ENCODE results near the gene WDR76. TPM values are rescaled to one million over a fixed set of nuclear protein-coding genes. Genes with fewer than 3 reads are reported as not detected.
"Not testable (repeated sequence)": the region's sequence is repeated elsewhere in the genome, so short reads cannot be mapped to it uniquely, and the experiment has no call there.

The WDR76 gene
- total RNA-seq, 1 donor from 2014 or later = 61.4 TPM

DNA sequence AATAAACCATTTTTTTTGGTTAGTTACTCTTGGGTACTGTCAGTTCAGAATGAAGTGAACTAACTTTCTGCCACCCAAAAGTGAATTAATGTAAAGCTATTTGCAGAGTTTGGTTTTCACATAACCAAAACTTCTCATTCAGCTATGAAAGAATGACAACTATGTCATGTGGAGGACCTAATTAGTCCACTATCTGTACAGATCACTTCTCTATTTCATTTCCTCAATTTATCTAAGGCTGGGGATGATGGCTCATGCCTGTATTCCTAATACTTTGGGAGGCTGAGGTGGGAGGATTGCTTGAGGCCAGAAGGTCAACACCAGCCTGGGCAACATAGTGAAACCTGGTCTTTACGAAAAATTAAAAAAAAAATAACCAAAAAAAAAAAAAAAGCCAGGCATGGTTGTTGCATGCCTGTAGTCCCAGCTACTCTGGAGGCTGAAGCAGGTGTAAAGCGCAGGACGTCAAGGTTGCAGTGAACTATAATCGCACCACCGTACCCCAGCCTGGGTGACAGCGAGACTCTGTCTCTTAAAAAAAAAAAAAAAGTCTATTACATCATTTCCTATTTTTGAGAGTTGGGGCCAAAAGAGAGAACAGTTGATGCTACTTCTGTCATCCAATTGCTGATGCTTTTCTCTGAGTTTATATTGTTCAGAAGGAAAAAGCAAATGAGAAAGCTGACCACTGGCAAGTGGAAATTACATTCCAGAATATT lies 17.7 kb upstream of the WDR76 start:
- intact Hi-C loops (cut with micrococcal nuclease) = no loop called here

DNA sequence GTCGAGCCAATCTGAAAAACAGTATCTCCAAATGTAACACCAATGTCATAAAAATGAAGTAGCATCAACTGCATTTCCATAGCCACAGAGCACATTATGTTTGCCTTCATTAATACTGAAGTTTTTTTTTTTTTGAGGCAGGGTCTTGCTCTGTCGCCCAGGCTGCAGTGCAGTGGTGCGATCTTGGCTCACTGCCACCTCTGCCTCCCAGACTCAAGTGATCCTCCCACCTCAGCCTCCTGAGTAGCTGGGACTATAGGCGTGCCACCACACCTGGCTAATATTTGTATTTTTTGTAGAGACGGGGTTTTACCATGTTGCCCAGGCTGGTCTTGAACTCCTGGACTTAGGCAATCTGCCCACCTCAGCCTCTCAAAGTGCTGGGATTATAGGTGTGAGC lies 11.7 kb upstream of the WDR76 start:
- intact Hi-C loops (cut with micrococcal nuclease) = not testable (repeated sequence)

DNA sequence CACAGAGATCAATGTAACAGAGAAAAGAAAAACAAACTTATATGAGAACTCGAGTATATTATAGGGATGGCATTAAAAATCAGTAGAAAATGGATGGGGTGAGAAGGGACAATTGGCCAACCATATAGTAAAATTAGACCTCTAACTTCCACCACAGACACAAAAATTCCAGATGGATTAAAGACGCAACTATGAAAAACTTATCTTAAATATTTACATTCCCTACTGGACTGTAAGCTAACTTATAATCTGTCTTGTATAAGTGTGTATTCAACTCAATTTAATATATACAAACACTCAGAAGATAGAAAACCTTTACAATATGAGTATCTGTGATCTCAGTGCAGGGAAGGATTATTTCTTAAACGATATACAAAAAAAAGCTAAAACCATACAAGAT lies 5.3 kb upstream of the WDR76 start:
- intact Hi-C loops (cut with micrococcal nuclease) = loop anchor here (10.0 kb wide), 5 partner anchors 307 to 1547 kb away; partner anchors contain the start of genes CCNDBP1, EIF3J, GANC and MAP1A

DNA sequence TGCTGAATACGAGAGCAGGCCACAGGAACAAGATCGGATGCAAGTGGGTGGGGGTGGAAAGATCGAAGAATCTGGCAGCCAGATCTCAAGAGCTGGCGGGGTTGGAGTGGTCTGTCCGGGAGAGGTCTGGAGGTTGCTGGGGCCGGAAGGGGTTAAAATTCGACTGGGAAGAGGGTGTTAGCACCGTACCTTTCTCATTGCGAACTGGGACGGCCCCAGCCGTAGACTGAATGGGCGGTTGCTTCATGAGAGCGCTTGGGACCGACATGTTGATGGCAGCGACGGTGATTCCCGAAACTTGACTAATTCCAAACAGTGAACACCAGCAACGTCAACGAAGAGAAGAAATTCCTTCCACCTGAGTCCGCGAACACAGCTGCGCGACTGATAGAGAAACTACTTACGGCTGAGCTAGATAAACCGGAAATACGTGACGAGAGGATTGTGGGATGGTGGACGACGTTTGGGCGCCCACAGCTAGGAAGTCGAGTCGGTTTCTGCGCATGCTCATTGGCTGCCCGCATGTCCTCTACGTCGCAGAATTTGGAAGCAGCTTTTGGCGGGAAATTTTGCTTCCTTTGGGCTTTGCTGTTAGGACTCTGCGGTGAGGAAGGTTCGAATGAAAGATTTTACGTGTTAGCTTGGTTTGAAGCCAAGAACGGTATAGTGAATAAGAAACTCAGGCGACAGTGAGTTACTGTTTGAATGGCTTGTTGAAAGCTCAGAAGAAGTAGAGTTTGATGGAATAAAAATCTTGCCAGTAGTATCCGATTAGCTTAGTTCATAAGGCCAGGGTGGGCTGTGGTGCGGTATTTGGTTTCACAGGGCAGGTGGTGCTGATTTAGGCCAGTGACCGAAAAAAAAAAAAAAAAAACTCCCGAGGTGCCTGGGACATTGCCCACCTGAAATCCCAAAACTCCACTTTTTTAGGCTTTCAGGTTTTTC lies 2.2 kb upstream of the WDR76 start, which contains the start of gene MFAP1:
MFAP1 (minus strand) TSS at position 389 of the 945 bp plus-strand sequence; CDS start at position 268, 121 bp downstream.
- intact Hi-C loops (cut with micrococcal nuclease) = loop anchor here (1.0 to 10.0 kb wide), 13 partner anchors 24 to 1550 kb away; partner anchors contain the start of genes CCNDBP1, CTDSPL2, EIF3J and GANC

DNA sequence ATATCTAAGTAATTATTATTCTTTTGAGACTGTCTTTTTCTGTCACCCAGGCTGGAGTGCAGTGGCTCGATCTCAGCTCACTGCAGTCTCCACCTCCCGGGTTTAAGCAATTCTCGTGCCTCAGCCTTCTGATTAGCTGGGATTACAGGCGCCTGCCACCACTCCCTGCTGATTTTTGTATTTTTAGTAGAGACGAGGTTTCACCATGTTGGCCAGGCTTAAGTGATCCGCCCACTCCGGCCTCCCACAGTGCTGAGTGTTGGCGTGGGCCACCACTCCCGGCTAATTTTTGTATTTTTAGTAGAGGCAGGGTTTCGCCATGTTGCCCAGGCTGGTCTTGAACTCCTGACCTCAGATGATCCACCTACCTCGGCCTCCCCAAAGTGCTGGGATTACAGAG lies 1.5 kb upstream of the WDR76 start:
- intact Hi-C loops (cut with micrococcal nuclease) = loop anchor here (2.0 to 10.0 kb wide), 8 partner anchors 311 to 1551 kb away; partner anchors contain the start of genes CCNDBP1, CTDSPL2, EIF3J and GANC

DNA sequence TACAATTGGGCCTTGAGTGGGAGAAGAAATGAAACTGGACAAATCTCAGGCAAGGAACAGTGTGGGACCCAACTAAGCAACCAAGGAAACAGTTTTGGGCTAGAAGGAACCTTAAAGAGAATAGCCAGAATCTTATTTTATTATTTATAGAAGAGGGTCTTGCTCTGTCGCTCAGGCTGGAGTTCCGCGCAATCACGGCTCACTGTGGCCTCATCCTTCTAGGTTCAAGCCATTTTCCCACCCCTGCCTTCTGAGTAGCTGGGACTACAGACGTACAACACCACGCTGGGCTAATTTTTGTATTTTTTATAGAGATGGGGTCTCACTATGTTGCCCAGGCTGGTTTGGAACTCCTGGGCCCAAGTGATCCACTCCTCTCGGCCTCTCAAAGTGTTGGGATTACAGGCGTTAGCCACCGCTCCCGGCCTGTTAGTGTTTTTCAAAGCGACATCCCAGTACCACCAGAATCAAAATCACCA lies 734 bp upstream of the WDR76 start:
- intact Hi-C loops (cut with micrococcal nuclease) = loop anchor here (5.0 to 10.0 kb wide), 7 partner anchors 311 to 1551 kb away; partner anchors contain the start of genes CCNDBP1, CTDSPL2, EIF3J and GANC

DNA sequence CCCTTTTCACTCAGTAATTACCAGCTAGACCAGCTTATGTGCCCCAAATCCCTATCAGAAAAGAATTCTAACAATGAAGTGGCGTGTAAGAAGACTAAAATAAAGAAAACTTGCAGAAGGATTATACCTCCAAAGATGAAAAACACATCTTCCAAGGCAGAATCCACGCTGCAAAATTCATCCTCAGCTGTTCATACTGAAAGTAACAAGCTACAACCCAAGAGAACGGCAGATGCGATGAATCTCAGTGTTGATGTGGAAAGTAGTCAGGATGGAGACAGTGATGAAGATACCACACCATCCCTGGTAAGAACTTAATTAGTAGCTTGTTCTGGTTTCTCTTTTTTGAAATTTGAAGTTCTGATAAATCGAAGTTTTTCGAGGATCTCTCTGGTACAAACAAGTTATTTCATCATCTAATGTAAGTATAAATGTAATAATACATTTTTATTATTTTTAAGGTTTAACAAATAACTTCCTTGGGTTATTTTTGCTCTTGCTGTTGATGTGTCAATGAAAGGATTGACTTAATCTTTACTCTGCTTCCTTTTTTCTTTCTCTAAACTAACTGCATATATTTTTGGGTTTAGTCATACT lies 1.4 kb downstream of the WDR76 start:
- intact Hi-C loops (cut with micrococcal nuclease) = loop anchor here (1.0 to 10.0 kb wide), 8 partner anchors 51 to 1553 kb away; partner anchors contain the start of genes CCNDBP1, CTDSPL2, EIF3J and GANC

DNA sequence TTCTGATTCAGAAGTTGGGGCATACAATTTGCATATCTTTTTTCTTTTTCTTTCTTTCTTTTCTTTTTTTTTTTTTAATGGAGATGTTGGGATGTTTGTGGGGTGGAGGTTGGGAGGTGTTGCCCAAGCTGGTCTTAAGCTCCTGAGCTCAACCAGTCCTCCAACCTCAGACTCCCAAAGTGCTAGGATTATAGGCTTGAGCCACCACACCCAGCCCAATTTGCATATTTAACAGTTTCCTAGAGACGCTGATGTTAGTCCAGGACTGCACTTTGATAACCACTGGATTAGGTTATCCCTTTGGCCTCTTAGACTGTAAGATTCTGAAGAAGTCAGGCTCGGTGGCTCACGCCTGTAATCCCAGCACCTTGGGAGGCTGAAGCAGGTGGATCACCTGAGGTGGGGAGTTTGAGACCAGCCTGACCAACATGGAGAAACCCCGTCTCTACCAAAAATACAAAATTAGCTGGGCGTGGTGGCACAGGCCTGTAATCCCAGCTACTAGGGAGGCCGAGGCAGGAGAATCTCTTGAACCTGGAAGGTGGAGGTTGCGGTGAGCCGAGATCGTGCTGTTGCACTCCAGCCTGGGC lies 3.2 kb downstream of the WDR76 start:
- intact Hi-C loops (cut with micrococcal nuclease) = loop anchor here (5.0 to 10.0 kb wide), 7 partner anchors 315 to 1555 kb away; partner anchors contain the start of genes CCNDBP1, CTDSPL2, EIF3J and GANC

DNA sequence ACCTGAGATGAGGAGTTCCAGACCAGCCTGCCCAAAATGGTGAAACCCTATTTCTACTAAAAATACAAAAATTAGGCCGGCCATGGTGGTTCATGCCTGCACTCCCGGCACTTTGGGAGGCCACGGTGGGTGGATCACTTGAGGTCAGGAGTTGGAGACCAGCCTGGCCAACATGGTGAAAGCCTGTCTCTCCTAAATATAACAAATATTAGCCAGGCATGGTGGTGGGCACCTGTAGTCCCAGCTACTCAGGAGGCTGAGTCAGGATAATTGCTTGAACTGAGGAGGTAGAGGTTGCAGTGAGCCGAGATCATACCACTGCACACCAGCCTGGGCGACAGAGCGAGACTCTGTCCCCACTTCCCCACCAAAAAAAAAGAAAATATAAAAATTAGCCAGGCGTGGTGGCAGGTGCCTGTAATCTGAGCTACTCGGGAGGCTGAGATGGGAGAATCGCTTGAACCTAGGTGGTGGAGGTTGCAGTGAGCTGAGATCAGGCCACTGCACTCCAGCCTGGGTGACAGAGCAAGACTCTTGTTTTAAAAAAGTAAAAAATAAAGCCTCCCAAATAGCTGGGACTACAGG lies 4.0 kb downstream of the WDR76 start:
- intact Hi-C loops (cut with micrococcal nuclease) = not testable (repeated sequence)

DNA sequence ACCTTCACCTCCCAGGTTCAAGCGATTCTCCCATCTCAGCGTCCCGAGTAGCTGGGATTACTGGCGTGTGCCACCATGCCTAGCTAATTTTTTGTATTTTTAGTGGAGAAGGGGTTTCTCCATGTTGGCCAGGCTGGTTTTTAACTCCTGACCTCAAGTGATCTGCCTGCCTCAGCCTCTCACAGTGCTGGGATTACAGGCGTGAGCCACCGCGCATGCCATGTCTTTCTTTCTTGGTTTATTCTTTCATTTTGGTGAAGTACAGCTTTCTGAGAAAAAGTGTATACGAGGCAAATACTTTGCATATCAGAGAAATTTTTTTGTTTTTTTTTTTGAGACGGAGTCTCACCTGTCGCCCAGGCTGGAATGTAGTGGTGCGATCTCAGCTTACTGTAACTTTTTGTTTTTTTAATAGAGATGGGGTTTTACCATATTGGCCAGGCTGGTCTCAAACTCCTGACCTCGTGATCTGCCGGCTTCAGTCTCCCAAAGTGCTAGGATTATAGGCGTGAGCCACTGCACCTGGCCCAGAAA lies 4.8 kb downstream of the WDR76 start:
- intact Hi-C loops (cut with micrococcal nuclease) = not testable (repeated sequence)

DNA sequence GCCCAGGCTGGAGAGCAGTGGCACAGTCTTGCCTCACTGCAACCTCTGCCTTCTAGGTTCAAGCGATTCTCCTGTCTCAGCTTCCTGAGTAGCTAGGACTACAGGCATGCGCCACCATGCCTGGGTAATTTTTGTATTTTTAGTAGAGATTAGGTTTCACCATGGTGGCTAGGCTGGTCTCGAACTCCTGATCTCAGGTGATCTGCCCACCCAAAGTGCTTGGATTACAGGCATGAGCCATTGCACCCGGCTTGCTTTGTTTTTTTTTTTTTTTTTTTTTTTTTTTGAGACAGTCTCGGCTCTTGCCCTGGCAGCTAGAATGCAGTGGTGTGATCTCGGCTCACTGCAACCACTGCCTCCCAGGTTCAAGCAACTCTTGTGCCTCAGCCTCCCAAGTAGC lies 5.7 kb downstream of the WDR76 start:
- intact Hi-C loops (cut with micrococcal nuclease) = not testable (repeated sequence)

DNA sequence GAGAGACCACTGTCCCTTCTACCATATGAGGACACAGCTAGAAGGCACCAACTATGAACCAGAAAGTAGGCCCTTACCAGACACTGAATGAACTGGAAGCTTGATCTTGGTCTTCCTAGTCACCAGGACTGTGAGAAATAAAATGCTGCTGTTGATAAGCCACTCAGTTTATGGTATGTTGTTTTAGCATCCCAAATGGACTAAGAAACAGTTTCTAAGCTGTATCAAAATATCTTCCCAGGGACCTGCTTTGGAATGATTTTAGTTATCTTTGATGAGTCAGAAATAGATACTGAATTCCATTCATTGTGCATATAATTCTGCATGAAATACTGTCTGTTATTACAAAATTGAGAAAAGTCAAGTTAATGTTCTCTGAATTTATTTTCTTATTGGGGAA lies 18.6 kb downstream of the WDR76 start:
- intact Hi-C loops (cut with micrococcal nuclease) = no loop called here

DNA sequence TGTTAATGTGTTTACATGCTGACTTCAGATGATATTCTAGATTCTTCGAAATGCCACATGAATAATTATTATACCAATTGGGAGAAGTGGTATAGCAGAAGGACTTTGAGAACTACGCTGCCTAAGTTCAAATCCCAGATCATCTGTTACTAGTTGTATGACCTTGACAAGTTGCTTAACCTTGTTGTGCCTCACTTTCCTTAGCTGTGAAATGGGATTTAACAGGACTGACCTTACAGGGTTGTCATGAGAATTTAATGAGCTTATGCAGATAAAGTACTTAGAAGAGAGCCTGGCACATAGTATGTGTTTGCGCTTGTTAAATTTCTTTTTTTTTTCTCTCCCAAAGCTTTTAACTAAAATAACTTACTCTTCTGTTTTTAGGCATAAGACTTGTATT lies 24.4 kb downstream of the WDR76 start:
- intact Hi-C loops (cut with micrococcal nuclease) = no loop called here

DNA sequence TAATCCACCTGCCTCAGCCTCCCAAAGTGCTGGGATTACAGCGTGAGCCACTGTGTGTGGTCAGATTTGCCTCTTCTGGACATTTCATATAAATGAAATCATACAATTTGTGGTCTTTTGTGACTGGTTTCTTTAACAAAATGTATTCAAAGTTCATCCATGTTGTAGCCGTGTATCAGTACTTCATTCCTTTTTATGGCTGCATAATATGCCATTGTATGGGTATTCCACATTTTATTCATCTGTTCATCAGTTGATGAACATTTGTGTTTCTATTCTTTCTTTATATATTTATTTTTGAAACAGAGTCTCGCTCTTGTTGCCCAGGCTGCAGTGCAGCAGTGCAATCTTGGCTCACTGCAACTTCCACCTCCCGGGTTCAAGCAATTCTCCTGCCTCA lies 25.8 kb downstream of the WDR76 start:
- intact Hi-C loops (cut with micrococcal nuclease) = no loop called here

DNA sequence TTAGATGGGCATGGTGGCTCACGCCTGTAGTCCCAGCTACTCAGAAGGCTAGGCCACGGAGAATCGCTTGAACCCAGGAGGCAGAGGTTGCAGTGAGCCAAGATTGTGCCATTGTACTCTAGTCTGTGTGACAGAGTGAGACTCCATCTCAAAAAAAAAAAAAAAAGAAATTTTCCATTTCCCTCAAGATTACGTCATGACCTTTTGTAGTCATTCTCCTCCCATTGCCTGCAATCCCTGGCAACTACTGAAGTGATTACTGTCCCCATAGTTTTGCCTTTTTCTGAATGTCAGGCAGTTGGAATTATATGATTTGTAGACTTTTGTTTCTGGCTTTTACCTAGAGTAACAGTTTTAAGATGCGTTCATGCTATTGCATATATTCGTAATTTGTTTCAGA lies 28.0 kb downstream of the WDR76 start:
- intact Hi-C loops (cut with micrococcal nuclease) = no loop called here

DNA sequence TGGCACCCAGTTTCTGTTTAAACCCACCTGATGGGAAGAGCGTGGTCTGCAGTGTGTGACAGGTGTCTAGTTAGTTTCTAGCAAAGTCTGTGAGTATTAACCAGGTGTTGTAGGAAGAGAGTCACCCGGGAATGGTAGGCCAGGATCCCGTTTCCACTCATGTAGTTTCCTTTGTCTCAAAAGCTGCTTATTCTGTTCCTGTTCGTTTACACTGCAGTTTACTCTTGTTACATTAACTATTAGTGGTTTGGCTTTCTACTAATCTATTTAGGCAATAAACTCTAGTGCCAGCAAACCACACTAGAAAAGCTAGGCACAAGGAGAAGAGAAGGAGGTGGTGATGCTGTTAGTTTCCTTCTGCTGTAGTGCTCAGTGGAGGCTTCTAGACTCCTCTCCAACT lies 32.7 kb downstream of the WDR76 start:
- intact Hi-C loops (cut with micrococcal nuclease) = no loop called here

DNA sequence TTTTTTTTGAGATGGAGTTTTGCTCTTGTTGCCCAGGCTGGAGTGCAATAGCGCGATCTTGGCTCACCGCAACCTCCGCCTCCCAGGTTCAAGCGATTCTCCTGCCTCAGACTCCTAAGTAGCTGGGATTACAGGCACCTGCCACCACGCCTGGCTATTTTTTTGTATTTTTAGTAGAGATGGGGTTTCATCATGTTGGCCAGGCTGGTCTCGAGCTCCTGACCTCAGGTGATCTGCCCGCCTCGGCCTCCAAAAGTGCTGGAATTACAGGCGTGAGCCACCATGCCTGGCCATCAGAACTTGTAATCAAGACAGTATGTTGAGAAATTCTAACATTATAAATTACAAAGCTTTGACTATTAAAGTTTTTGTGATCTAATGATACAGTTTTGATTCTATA lies 39.8 kb downstream of the WDR76 start:
- intact Hi-C loops (cut with micrococcal nuclease) = not testable (repeated sequence)

DNA sequence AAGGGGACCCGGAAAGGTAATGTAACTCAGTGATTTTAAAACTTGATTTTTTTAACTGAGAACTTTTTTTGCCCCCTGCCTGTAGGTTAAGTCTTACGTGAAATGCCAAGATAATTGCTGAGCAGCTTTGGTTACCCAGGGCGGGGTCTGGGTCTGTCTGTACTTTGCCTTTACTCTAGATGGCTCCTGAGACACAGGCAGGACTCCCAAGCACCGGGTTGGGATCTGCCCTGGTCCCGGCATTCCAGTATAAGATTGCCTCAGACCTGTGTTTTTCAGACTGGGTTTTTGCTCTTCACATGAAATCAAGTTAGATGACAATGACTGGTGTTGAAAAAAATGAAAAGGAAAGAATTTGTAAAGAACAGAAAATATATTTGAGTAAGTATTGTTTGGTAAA lies 40.3 kb downstream of the WDR76 start:
- intact Hi-C loops (cut with micrococcal nuclease) = no loop called here

DNA sequence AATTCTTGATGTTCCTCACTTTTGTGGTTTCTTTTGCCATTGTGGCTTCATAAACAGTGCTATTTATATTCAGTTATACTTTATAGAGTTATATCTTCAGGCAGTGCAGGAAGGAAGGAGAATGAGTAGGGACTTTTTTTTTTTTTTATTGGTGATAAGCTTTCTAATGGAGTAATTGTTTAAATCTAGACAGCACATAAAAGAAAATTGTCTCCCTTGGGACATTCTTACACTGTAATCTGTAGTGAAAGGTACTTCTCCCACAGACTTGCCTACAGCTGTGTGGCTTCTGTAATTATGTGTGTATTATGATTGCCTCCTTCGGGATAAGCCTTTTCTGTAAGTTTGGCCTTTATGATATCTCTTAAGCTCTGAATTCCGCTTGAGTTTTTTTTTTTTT lies 41.6 kb downstream of the WDR76 start:
- intact Hi-C loops (cut with micrococcal nuclease) = no loop called here

DNA sequence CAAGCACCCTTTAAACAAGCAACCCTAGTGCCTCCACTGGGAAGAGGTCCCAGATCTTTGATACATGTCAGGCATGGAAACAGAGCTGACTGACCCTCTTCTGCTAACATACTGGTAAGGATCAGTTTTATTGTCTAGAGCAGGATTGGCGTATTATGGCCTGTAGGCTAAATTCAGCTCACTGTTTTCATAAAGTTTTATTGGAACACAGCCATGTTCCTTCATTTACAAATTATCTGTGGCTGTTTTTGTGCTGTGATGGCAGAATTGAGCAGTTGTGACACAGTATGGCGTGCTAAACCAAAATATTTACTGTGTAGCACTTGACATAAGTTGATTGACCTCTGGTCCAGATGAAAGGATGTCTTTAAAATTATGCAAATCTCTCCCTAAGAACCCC lies 45.0 kb downstream of the WDR76 start:
- intact Hi-C loops (cut with micrococcal nuclease) = loop anchor here (1.0 kb wide), 2 partner anchors 194 to 347 kb away; no protein-coding TSS in a partner anchor
